Activated T-cell treated with anti-CD3 and anti-CD28 coated beads for 24 hours (primary cell): ENCODE results near the gene ALG1L2.
"Not testable (repeated sequence)": the region's sequence is repeated elsewhere in the genome, so short reads cannot be mapped to it uniquely, and the experiment has no call there.

Experiments
- DNase-seq: peaks from one replicate; pipeline ENCODE4 v3.0.0-alpha.2; 2020; ENCODE audit warnings: low read depth

Gene ALG1L2

GRCh38 chr3:130125406-130125805, 43.8 kb downstream of the ALG1L2 start:
- not testable (repeated sequence) for DNase-seq

GRCh38 chr3:130136337-130136736, 54.7 kb downstream of the ALG1L2 start:
- not testable (repeated sequence) for DNase-seq

GRCh38 chr3:130137685-130138084, 56.1 kb downstream of the ALG1L2 start:
- not testable (repeated sequence) for DNase-seq

- not testable (repeated sequence) for DNase-seq
These were observed 57.4 kb downstream of the ALG1L2 start for GRCh38 chr3:130138992-130139391.

- DNase-seq: not testable (repeated sequence)
These were observed 59.1 kb downstream of the ALG1L2 start for GRCh38 chr3:130140756-130141155.

DNA sequence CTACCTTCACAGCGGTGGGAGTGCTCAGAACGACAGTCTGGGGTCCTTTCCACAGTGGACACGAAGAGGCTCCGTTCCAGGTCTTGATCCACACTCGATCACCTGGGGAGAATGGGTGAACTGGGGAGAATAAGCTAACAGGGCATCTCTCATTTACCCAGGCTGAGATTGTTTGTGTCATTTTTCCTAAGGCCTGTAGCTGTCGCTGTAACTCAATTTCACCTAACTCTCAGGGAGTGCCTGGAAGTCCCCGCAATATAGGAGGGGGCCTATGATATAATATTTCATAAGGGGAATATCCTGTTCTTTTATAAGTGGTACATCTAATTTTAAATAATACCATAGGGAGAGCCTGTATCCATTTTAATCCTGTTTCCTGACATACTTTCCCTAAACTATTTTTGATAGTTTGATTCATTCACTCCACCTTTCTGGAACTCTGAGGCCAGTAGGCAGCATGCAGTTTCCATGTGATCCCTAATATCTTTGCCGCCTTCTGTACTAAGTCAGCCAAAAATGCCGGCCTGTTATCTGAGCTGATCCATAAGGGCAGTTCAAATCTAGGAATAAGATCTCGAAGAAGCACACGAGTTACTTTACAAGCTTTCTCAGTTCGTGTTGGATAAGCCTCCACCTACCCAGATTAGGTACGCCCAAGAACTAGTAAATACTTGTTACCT, 62.2 kb downstream of the ALG1L2 start:
- not testable (repeated sequence) for DNase-seq

DNA sequence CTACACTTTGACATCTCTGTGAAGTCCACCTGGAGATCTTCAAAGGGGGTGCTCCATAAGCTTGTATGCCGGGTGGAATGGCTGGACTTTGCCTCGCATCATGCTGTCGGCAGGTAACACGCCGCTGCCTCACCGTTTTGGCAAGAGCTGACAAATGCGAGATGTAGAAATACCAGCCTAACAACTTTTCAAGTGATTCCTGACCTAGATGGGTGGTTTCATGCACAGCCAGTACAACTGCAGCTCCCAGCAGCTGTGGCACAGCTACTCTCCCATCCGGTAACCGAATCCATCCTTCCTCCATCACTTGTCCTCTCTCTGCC, 62.7 kb downstream of the ALG1L2 start:
- not testable (repeated sequence) for DNase-seq

- DNase-seq: not testable (repeated sequence)
These were observed 63.8 kb downstream of the ALG1L2 start for GRCh38 chr3:130145456-130145855.

GRCh38 chr3:130146465-130146864, 64.8 kb downstream of the ALG1L2 start:
- DNase-seq: not testable (repeated sequence)
